CD4-positive, alpha-beta T cell treated with Interleukin-17A for 1 hour (primary cell): ENCODE results near the gene FAM234A.
"Not testable (repeated sequence)": the region's sequence is repeated elsewhere in the genome, so short reads cannot be mapped to it uniquely, and the experiment has no call there.

Source experiments
- DNase-seq: peaks from one replicate; pipeline ENCODE4 v3.0.0-alpha.2; 2020

Gene FAM234A

GRCh38 chr16:266258-267164 is 31.9 kb downstream of the FAM234A start:
- DNase-seq, result no peak

- DNase-seq, result not testable (repeated sequence)
These were observed 32.9 kb downstream of the FAM234A start for GRCh38 chr16:267562-267961.

GRCh38 chr16:268141-269053 is 33.8 kb downstream of the FAM234A start:
- no peak for DNase-seq

- no peak for DNase-seq
These were observed 34.6 kb downstream of the FAM234A start for GRCh38 chr16:269061-269796.

GRCh38 chr16:270381-271255 is 36.0 kb downstream of the FAM234A start:
- DNase-seq, result no peak

GRCh38 chr16:272633-273546 is 38.3 kb downstream of the FAM234A start:
- DNase-seq, result no peak

GRCh38 chr16:273547-274421 is 39.2 kb downstream of the FAM234A start:
- DNase-seq, result no peak

- DNase-seq, result no peak
These were observed 40.5 kb downstream of the FAM234A start for GRCh38 chr16:275041-275641.

- no peak for DNase-seq
These were observed 41.2 kb downstream of the FAM234A start, which contains the start of gene RGS11 for GRCh38 chr16:275786-276232. Gene RGS11, minus strand, starts transcription at chr16:275944. Its CDS starts 33 bp downstream, at chr16:275911.

- DNase-seq, result no peak
These were observed 41.9 kb downstream of the FAM234A start for GRCh38 chr16:276426-277077.

GRCh38 chr16:278863-279366 is 44.3 kb downstream of the FAM234A start:
- DNase-seq, result peak; percentile 71

- DNase-seq, result no peak
These were observed 44.9 kb downstream of the FAM234A start for GRCh38 chr16:279531-279930.

GRCh38 chr16:280005-280460 is 45.4 kb downstream of the FAM234A start:
- no peak for DNase-seq

- DNase-seq, result no peak
These were observed 45.9 kb downstream of the FAM234A start, which contains the start of gene ARHGDIG for GRCh38 chr16:280552-280951. Gene ARHGDIG, plus strand, starts transcription at chr16:280591. Its CDS starts 90 bp downstream, at chr16:280681.

- no peak for DNase-seq
These were observed 46.5 kb downstream of the FAM234A start for GRCh38 chr16:280991-281659.

- no peak for DNase-seq
These were observed 47.1 kb downstream of the FAM234A start for GRCh38 chr16:281660-282255.

- no peak for DNase-seq
These were observed 47.9 kb downstream of the FAM234A start for GRCh38 chr16:282491-282890.
